SH-SY5Y (cell line): Measurements from ENCODE around the gene FSCN2.

Experiments
- GATA2 ChIP-seq: IDR thresholded peaks from 2 replicates; pipeline ENCODE4 v1.6.1; 2011; ENCODE audit warnings: mild to moderate bottlenecking, low read depth, low read length
- GATA3 ChIP-seq: IDR thresholded peaks from 2 replicates; pipeline ENCODE4 v1.6.1; 2011; ENCODE audit warnings: low read depth, mild to moderate bottlenecking, low read length, moderate library complexity

FSCN2 gene, protein sequence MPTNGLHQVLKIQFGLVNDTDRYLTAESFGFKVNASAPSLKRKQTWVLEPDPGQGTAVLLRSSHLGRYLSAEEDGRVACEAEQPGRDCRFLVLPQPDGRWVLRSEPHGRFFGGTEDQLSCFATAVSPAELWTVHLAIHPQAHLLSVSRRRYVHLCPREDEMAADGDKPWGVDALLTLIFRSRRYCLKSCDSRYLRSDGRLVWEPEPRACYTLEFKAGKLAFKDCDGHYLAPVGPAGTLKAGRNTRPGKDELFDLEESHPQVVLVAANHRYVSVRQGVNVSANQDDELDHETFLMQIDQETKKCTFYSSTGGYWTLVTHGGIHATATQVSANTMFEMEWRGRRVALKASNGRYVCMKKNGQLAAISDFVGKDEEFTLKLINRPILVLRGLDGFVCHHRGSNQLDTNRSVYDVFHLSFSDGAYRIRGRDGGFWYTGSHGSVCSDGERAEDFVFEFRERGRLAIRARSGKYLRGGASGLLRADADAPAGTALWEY

DNA sequence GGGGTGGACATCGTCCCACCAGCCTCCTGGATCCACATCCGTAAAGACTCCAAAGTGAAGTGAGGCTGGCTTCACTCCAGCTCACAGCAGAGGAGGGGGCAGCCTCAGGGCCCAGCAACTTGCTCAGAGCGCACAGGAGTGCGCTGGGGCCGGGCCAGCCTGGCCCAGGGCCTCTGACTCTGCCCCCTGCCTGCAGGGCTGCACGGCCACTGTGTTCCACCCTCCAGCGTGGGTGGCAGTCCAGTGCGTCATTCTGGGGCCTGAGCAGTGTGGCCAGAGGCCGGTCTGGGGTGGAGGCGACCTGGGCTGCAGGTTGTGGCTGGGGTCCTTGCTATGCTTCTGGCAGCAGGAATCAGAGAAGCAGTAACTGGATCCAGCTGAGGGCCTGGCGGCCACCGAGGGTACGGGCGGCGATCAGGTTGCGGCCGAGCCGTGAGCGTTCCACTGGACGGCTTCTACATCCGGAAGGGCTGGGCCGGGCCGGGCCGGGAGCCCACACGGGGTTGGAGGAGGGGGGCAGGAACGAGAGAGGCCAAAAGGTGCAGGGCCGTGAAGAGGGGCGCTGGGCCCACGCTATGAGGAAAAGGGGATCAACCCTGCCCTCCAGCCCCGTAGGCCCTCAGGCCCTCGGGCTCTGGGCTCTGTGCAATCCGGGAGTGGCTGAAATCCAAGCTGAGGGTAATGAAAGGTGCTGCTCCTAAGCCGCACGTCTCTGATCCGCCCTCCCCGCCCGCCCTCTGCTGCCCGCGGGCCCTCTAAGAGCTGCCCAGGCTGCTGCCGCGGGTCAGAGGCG lies at the start of gene FSCN2:
Gene FSCN2 (plus strand): TSS at position 787 of the 793 bp plus-strand sequence. CDS start 155 bp downstream, outside the sequence.
- TF ChIP-seq GATA3 (no peak), GATA2 (no peak)

DNA sequence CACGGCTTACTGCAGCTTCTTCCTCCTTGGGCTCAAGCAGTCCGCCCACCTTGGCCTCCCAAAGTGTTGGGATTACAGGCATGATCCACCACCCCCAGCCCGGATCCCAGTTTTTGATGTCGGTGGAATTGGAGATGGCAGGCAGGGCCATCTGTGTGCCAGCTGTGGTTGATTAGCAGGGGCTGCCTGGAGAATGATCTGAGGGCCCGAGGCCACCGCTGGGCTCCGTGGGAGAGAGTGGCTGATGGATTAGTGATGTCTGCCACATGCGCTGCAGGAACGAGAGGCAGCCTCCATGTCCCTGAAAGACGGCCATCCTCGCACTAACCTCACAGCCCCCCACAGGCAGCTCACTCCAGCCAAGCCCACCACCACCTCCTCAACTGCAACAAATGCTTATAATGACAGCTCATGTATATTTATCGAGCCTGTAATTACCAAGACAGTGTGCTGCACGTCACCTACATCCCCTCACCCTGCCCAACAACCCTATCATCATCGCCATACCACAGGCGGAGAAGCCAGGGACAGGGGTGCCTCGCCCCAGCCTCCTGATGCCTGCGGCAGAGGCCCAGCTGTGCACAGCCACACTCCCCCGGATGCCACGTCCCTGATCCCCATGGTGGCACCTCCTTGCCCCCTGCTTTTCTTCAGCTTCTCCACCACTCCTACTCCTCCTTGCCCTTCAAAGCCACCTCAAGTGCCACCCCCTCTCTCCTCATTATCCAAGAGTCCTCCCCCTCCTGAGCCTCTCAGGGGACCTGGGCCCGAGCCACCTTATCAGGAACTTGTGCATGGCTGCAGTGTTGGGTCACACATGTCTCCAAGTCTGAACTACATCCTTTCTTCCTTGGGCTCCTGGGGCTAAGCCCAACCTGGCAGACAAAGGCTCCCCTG lies 48.8 kb upstream of the FSCN2 start:
- TF ChIP-seq GATA2: 0 out of 2 replicates have a peak, but pooled peaks have one; percentile 22
- no peak for TF ChIP-seq GATA3

GRCh38 chr17:81480140-81481072 lies 47.8 kb upstream of the FSCN2 start:
- TF ChIP-seq GATA2 (no peak), GATA3 (no peak)

DNA sequence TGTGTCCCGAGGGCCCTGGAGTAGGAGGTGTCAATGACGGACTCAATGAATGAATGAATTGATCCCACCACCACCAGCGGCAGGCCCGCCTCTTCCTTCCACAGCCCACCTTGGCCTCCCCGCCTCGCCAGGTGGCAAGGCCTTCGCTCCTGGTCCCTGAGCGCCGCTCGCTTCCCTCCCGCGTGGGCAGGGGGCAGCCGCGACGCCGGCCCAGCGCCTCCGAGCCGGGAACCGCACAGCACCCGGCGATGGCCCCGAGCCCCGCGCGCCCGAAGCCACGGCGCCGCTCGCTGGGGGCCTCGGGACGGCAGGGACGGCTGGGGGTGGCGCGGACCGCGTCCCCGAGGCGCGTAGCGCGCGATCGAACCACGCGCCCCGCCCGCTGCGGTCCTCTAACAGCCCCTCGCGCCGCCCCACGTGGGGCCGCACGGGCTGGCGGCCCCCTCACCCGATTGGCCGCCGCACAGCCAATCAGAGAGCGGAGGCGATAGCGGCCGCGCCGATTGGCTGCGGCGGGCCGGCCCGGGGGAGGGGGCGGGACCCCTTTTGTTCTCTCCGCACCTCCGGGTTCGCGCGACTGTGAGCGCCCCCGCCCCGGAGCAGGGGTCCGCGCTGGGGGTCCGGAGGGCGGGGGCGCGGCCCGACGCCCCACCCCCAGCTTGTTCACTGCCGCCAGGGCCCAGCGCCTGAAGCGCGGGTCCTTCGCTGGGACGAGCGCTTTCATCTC lies 46.9 kb upstream of the FSCN2 start:
- TF ChIP-seq GATA2 (no peak), GATA3 (no peak)

DNA sequence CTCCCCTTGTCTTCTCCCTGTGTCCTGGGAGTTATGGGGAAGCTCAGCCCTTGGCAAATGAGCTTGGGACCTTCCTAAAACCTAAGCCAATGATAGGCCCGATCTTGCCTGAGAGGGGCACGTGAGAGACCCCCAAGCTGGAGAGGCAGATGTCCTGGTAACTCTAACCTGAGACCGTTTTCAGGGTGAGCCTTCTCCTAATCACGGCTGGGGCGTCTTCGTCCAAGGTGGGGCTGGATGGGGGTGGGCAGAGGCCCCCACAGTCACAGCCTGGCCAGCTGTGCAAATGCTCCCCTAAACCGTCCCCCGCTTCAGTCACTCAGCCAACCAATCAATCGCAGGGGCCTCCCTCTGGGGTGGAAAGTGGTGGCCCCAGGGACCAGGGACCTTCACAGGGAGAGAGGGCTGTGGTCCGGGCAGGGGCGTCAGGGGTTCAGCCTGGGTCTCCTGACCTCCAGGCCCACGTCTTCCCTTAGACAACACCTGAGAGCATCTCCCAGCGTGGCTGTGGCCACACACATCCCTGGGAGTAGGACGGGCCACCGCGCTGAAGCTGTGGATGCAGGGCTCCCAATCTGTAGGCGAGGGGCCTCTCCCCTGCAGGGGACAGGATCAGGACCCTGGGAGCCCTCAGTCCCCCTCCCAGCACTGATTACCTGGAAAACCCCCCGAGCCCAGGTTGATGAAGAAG lies 46.2 kb upstream of the FSCN2 start:
- no peak for TF ChIP-seq GATA3
- no peak for TF ChIP-seq GATA2

DNA sequence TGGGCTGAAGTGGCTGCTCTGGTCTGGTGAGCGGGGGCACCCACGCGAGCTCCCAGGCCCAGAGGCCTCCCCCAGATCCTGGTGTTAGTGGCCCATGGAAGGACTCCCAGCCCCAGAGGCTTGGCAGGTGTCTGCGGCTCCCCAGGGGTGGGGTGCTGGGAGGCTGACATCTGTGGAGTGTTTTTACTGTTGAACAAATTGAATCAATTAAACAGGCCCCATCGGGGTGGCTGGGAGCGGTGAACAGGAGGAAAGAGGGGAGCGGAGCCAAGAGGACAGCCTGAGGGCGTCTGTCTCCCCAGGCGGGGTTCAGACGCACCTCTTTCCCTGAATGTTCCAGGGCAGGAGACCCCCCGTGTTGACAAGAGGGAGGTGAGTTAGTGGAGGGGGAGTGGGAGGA lies 45.5 kb upstream of the FSCN2 start:
- TF ChIP-seq GATA3 (no peak), GATA2 (no peak)

DNA sequence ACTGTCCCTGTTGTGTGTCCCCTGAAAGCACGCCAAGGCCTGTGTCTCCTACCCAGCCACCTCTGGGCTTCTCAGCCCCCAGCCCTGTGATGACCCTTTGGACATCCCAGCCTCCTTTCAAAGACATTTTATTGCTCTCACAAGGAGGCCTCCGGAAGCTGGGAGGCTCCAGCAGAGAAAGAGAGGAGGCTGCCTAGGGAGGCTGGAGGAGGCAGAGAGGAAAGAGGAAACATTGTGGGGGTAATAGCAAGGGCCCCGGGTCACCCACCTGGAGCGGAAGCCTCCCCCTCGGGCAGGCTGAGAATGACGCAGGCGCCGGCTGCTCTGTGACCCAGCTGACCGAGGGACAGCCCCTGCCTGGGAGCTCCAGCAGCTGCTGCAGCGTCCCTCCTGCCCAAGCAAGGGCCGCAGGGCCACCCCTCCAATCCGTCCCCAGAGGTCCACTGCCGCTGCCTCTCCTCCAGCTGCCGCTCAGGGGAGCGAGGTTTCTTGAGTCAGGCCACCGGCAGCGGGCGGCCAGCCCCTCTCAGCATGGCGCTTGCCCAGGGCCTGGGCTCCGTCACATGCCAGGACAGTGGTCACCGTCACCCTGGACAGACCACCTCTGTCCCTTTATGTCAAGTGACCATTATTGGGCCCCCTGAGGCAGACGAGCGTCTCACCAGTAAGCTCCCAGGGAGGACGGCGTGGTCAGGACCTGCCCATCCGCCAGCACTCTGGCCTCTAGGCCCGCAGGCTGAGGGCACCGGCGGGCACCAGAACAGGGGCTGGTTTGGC lies 44.9 kb upstream of the FSCN2 start:
- TF ChIP-seq GATA3: no peak

DNA sequence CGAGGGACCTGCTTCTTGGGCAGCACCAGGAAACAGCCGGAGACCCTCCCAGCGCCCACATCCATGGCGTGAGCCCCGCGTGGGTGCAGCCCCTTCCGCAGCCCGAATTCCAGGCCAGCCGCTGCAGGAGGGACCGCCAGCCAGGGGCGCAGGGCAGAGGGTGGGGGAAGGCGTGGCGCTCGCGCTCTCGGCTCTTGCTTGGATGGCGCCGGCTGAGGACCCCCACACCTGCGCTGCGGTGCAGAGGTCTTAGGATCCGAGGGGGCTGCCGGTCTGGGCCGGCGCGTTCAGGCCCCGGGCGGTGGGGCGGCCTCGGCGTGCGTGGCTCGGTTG lies 44.3 kb upstream of the FSCN2 start:
- no peak for TF ChIP-seq GATA2
- no peak for TF ChIP-seq GATA3

DNA sequence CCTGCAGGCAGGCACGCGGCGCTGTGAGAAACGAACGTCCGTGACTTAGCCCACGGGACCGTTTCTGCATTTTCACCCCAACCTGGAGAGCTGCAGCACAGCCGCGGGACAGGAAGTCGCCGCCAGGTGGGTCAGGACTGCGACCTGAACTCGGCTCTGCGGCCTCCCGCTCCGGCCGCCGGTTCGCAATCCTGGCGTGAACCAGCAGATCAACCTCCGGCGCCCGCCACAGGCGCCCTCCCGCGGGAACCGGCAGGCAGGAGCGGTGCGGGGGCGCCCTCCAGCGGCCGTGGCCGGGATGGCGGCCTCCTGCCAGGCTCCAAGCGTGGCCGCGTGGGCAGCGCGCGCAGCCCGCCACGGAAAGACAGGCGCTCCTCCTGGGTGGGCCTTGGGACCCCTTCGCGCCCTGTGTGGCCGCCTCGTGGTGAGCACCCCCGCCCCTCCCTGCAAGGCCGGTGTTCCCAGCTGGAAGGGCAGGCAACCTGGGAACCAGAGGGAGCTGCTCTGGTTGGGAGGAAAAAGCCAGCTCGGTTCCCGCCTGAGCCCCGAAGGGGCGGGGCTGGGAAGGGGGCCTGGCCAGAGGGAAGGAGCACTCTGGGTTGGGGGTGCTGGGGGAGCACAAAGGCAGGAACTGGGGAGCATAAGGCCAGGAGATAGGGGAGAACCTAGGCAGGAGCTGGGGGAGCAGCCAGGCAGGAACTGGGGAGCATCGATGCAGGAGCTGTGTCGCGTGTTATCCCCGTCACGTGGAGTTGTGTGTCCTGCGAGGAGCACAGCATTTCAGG lies 43.8 kb upstream of the FSCN2 start:
- no peak for TF ChIP-seq GATA2
- TF ChIP-seq GATA3: no peak

- no peak for TF ChIP-seq GATA2
- TF ChIP-seq GATA3: no peak
Observed at GRCh38 chr17:81486199-81486810, 41.9 kb upstream of the FSCN2 start.

GRCh38 chr17:81487089-81487486 lies 41.1 kb upstream of the FSCN2 start:
- TF ChIP-seq GATA2: no peak
- TF ChIP-seq GATA3: no peak
